Body of pancreas (tissue), 4 donors: Measurements from ENCODE around the gene EPHX1. TPM values are rescaled to one million over a fixed set of nuclear protein-coding genes. Genes with fewer than 3 reads are reported as not detected.

Experiments
- ATAC-seq: fragments of 150-250 bp; one replicate; pipeline ENCODE4 v1.9.1; 2016
- DNase-seq, 4 donors: peaks; one replicate each; pipeline ENCODE4 v3.0.0-alpha.2; 2019
- H3K27ac ChIP-seq, 4 donors: fragments of 200-600 bp; sonication (generic); 1 replicate in 3 of 4; 2 replicates in 1 of 4; pipeline versions ENCODE4 v1.5.1 to v1.6.1; 2016 to 2019; ENCODE audit warnings: mild to moderate bottlenecking in 1 of 4, mixed read lengths in 1 of 4, moderate library complexity in 1 of 4
- H3K27me3 ChIP-seq, 2 donors: fragments of 200-600 bp; sonication (generic); one replicate each; pipeline ENCODE4 v1.6.0; 2016; ENCODE audit warnings: mild to moderate bottlenecking in 1 of 2
- H3K36me3 ChIP-seq, 2 donors: fragments of 200-600 bp; sonication (generic); replicated peaks in 1 of 2; 2 replicates each; pipeline ENCODE4 v1.5.1; 2016; ENCODE audit warnings: low read depth in 2 of 2; ENCODE audit not compliant: insufficient read depth in 1 of 2
- H3K4me1 ChIP-seq: fragments of 200-600 bp; sonication (generic); one replicate; pipeline ENCODE4 v1.6.0; 2016
- H3K4me3 ChIP-seq, 2 donors: fragments of 200-600 bp; sonication (generic); 1 replicate in 1 of 2; 2 replicates in 1 of 2; pipeline ENCODE4 v1.5.1; 2016 to 2019
- H3K9me3 ChIP-seq, 3 donors: fragments of 200-600 bp; sonication (generic); 1 replicate in 2 of 3; 2 replicates in 1 of 3; pipeline ENCODE4 v1.5.1; 2016
- CTCF ChIP-seq, 7 experiments: fragments of 450-650 bp in 4 of 7; fragments of 200-600 bp in 3 of 7; sonication (generic) in 3 of 7; IDR thresholded peaks; one replicate each; pipeline ENCODE4 v1.5.1; 2016 to 2019; ENCODE audit warnings: antibody characterized with exemption in 7 of 7
- POLR2A ChIP-seq, 3 donors: fragments of 450-650 bp; IDR thresholded peaks; one replicate each; pipeline ENCODE4 v1.6.1; 2016; ENCODE audit warnings: antibody characterized with exemption in 3 of 3, mild to moderate bottlenecking in 2 of 3
- WGBS, 2 donors: methylation state at CpG; one replicate each; pipeline ENCODE4 v1.1.5; 2017; 5-methylcytosine and 5-hydroxymethylcytosine counted together
- intact Hi-C: fragments of 100-400 bp; cut with DNase I; formaldehyde crosslinking; loops from one replicate; pipeline ENCODE4 v1.15.1; 2023
- total RNA-seq, 2 donors: library from RNA; depleted of rRNA; stranded (reverse); fragments of >200 nt; gene quantifications; one replicate each; pipeline ENCODE4 v1.1.0, GENCODE V29; 2016

Gene EPHX1
- total RNA-seq, 2 donors from 2014 or later, result 109 to 136 TPM

DNA sequence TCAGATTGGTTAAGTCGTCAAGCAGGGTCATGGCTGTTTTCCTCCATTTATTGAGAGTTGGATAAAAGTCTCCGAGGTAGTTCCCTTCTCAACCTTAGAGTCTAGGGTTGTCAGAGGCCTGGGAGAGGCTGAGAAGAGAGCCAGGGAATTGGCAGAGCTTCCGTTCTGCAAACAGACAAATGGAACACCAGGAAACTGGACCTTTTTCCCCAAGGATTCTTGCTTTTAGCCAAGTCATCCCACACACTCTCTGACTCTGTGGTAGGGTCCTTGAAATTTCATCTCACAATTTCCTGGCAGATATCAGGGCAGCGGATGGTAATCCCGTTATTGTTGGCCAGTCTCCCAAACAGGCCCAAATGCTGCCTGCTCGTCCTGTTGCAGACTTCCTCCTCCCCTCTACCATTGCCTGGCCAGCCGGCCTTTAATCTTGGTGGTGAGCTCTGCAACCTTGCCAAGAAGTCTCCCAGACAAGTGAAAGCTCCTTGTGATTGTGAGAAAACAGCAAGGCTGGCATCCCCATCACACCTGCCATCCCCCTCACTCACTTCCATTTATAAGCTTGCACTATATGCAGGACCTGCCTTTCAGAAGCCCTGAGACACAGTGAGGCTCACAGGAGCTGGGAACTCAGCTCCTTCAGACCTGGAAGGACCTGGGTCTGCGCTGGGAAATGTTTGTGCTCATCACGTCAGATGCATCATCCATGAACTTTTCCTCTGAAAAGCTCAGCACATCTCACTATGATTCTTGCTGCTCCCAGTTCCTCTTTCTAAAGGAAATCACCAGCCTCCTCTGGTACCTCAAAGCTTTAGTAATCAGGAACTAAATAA, 46.0 kb upstream of the EPHX1 start:
- ATAC-seq, result peak; percentile 68
- Histone ChIP-seq H3K27me3 (no peaks in the 10 kb centered on the region), H3K4me3 (no peak overlapping the region), H3K27ac (peak overlapping the region; percentile 29 to 69 (median 56)), H3K4me1 (peaks cover 38% of the 10 kb centered on the region), H3K36me3 (no peaks in the 10 kb centered on the region), H3K9me3 (no peaks in the 10 kb centered on the region)
- intact Hi-C loops, result loop anchor here (10.0 kb wide), 2 partner anchors 109 to 279 kb away; partner anchors contain the start of gene ENAH
- TF ChIP-seq CTCF (IDR thresholded peaks at IDR 0.05) (no peak), POLR2A (IDR thresholded peaks at IDR 0.05) (no peak)
- whole genome bisulfite sequencing, 2 donors, result 22 to 24% methylated on average over 9 of the region's 9 CpGs
- DNase-seq, result peak; percentile 46 to 65 (median 62)

DNA sequence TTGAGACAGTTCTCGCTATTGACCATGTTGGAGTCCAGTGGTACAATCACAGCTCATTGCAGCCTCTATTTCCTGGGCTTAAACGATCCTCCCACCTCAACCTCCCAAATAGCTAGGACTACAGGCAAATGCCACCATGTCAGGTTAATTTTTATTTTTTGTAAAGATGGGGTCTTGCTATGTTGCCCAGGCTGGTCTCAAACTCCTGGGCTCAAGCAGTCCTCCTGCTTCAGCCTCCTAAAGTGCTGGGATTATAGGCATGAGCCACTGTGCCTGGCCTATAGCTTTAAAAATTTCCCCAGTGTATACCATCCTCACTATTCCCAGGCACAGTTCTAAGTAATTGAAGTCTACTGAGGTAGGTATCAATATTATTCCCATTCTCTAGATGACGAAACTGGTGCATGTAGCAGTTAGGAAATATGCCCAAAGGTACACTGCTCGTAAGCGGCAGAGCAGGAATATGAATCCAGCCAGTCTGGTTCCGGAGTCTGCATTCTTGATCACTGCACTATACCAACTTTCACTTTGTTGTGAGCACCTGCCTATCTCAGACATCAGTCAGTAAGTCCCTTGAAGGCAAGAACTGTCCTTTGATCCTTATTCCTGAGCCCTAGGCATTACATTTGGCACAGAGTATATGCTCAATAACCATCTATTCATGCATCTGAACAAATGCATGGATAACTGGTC, 43.8 kb upstream of the EPHX1 start:
- intact Hi-C loops, result loop anchor here (10.0 kb wide), 2 partner anchors 111 to 281 kb away; partner anchors contain the start of gene ENAH
- H3K4me1 ChIP-seq, result peaks cover 42% of the 10 kb centered on the region
- DNase-seq (no peak), ATAC-seq (no peak)
- 94% methylated on average over 6 of the region's 6 CpGs for WGBS, 2 donors
- TF ChIP-seq POLR2A (IDR thresholded peaks at IDR 0.05) (no peak), CTCF (IDR thresholded peaks at IDR 0.05) (no peak)
- H3K27ac ChIP-seq, result no peak overlapping the region
- H3K4me3 ChIP-seq, result no peak overlapping the region
- no peaks in the 10 kb centered on the region for H3K9me3 ChIP-seq
- no peaks in the 10 kb centered on the region for H3K36me3 ChIP-seq
- H3K27me3 ChIP-seq, result no peaks in the 10 kb centered on the region

DNA sequence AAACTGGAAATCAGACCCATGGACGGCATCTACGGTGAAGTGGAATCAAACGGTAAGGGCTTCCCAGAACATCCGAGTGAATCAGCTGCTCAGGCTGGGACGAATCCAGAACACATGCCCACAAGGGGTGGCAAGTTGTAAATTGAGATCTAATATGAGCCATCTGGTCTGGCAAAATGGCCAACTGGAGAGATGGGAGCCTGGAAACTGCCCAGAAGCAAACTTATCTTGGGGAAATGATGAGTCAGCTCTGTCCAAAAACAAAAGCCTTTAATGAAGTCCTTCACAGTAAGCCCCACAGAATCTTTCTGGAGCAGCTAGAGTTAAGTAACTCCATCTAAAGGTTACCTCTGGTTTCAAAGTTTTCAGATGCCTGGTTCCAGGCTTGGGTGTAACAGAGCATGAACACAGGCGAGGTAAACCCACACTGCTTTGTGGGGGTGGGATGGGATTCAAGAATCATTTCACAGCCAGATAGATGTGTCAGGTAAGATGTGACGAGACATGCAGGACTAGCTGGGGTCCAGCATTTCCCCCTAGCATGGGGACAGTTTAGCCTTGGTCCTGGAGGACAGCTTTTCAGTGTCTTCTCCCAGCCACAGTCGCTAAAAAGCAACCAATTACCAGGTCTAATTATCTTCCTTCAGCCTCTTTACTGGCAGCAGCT, 42.8 kb upstream of the EPHX1 start:
- intact Hi-C loops, result loop anchor here (10.0 kb wide), 2 partner anchors 112 to 282 kb away; partner anchors contain the start of gene ENAH
- no peaks in the 10 kb centered on the region for H3K27me3 ChIP-seq
- TF ChIP-seq POLR2A (IDR thresholded peaks at IDR 0.05) (no peak), CTCF (IDR thresholded peaks at IDR 0.05) (no peak)
- DNase-seq, result peak in 2 of 4 donors; percentile 35 to 38
- H3K9me3 ChIP-seq, result no peaks in the 10 kb centered on the region
- ATAC-seq, result no peak
- WGBS, 2 donors, result 68 to 82% methylated on average over 8 of the region's 8 CpGs
- H3K27ac ChIP-seq, result peak overlapping the region; percentile 12 to 82 (median 58)
- no peak overlapping the region for H3K4me3 ChIP-seq
- no peaks in the 10 kb centered on the region for H3K36me3 ChIP-seq
- H3K4me1 ChIP-seq, result peaks cover 52% of the 10 kb centered on the region

GRCh38 chr1:225767634-225768540, 42.0 kb upstream of the EPHX1 start:
- no peaks in the 10 kb centered on the region for H3K27me3 ChIP-seq
- 46 to 67% methylated on average over 13 to 17 of the region's 17 CpGs for WGBS, 2 donors
- peaks cover 57% of the 10 kb centered on the region for H3K4me1 ChIP-seq
- no peaks in the 10 kb centered on the region for H3K9me3 ChIP-seq
- intact Hi-C loops, result loop anchor here (10.0 kb wide), 2 partner anchors 113 to 283 kb away; partner anchors contain the start of gene ENAH
- no peaks in the 10 kb centered on the region for H3K36me3 ChIP-seq
- peak; percentile 68 to 88 (median 77) for DNase-seq
- ATAC-seq, result peak; percentile 47
- H3K27ac ChIP-seq, result peak overlapping the region; percentile 12 to 82 (median 58)
- no peak for TF ChIP-seq CTCF (IDR thresholded peaks at IDR 0.05)
- TF ChIP-seq POLR2A (IDR thresholded peaks at IDR 0.05), result no peak
- no peak overlapping the region for H3K4me3 ChIP-seq
